HEK293T (cell line): ENCODE results near the gene SLC35G3.

Experiments used
- ARNT ChIP-seq: fragments of 450-650 bp; IDR thresholded peaks from 2 replicates; pipeline ENCODE4 v1.6.1; 2017; ENCODE audit warnings: mild to moderate bottlenecking
- FOXA1 ChIP-seq: fragments of 450-650 bp; IDR thresholded peaks from 2 replicates; pipeline ENCODE4 v1.6.1; 2016; ENCODE audit warnings: mild to moderate bottlenecking
- FOXK2 ChIP-seq: fragments of 450-650 bp; IDR thresholded peaks from 2 replicates; pipeline ENCODE4 v1.6.1; 2016; ENCODE audit warnings: mild to moderate bottlenecking
- FOXM1 ChIP-seq: fragments of 450-650 bp; IDR thresholded peaks from 2 replicates; pipeline ENCODE4 v1.6.1; 2017; ENCODE audit warnings: mild to moderate bottlenecking, borderline replicate concordance
- LEF1 ChIP-seq: fragments of 450-650 bp; IDR thresholded peaks from 2 replicates; pipeline ENCODE4 v1.6.1; 2017; ENCODE audit warnings: mild to moderate bottlenecking, borderline replicate concordance
- NFRKB ChIP-seq: fragments of 450-650 bp; IDR thresholded peaks from 2 replicates; pipeline ENCODE4 v1.6.1; 2016; ENCODE audit warnings: mild to moderate bottlenecking, moderate library complexity
- PKNOX1 ChIP-seq: fragments of 450-650 bp; IDR thresholded peaks from 2 replicates; pipeline ENCODE4 v1.6.1; 2016
- SP1 ChIP-seq: fragments of 450-650 bp; IDR thresholded peaks from 2 replicates; pipeline ENCODE4 v1.6.1; 2017
- SUZ12 ChIP-seq: fragments of 450-650 bp; IDR thresholded peaks from 2 replicates; pipeline ENCODE4 v1.6.1; 2016; ENCODE audit warnings: mild to moderate bottlenecking
- TARDBP ChIP-seq: fragments of 450-650 bp; IDR thresholded peaks from 2 replicates; pipeline ENCODE4 v1.6.1; 2016

DNA sequence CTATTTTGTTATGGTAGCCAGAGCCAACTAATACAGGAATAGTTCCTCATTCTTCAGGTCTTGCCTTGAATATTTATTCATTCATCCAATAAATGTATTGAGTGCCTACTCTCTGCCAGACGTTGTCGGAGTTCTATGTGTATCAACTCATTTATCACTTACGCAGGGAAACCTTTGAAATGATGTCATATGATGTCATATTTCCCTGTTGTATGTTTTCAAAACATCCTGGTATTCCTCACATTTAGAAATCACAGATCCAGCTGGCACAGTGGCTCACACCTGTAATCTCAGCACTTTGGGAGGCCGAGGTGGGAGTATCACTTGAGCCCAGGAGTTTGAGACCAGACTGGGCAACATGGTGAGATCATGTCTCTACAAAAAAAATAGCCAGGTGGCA is 49.4 kb downstream of the SLC35G3 start:
- TF ChIP-seq TARDBP (no peak), SUZ12 (no peak), LEF1 (no peak), ARNT (no peak), NFRKB (no peak), PKNOX1 (no peak), SP1 (no peak), FOXM1 (no peak), FOXK2 (no peak), FOXA1 (no peak)
